ENCODE results near the gene CD274.

DNA sequence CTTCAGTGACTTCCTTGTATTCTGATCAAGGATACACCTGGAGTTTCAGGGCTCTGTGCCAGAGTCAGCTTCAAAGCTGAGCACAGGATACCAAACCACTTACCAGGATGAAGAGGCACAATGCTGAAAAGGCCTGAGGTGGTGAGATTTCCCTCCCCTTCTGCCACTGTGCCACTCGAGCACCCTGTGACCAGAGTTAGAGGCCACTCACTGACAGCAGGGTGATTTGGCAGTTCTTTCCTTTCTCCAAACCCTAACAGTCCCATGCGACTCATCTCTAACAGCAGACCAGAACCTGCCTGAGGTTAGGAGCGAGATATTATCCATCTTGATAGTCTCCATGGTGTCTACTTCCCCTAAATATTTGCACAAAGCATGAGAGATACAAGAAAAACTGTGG lies 14.4 kb upstream of the CD274 start:
- TF ChIP-seq MXI1 (IDR thresholded peaks at IDR 0.05; ENCODE audit: low read depth, low read length) = no peak
- TF ChIP-seq, protein P1, sequence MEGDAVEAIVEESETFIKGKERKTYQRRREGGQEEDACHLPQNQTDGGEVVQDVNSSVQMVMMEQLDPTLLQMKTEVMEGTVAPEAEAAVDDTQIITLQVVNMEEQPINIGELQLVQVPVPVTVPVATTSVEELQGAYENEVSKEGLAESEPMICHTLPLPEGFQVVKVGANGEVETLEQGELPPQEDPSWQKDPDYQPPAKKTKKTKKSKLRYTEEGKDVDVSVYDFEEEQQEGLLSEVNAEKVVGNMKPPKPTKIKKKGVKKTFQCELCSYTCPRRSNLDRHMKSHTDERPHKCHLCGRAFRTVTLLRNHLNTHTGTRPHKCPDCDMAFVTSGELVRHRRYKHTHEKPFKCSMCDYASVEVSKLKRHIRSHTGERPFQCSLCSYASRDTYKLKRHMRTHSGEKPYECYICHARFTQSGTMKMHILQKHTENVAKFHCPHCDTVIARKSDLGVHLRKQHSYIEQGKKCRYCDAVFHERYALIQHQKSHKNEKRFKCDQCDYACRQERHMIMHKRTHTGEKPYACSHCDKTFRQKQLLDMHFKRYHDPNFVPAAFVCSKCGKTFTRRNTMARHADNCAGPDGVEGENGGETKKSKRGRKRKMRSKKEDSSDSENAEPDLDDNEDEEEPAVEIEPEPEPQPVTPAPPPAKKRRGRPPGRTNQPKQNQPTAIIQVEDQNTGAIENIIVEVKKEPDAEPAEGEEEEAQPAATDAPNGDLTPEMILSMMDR (IDR thresholded peaks at IDR 0.05 in 2 of 3, conservative IDR thresholded peaks at IDR 0.05 in 1 of 3; ENCODE audit: control insufficient read depth in 2 of 3, extremely low read depth in 1 of 3, insufficient read depth in 1 of 3, low read depth in 3 of 3, low read length in 3 of 3) = no peak
- no peak for TF ChIP-seq POLR2A (IDR thresholded peaks at IDR 0.05; ENCODE audit: low read depth, low read length)
- TF ChIP-seq CBFB (IDR thresholded peaks at IDR 0.05; ENCODE audit: low read depth) = no peak
- TF ChIP-seq, protein P2, sequence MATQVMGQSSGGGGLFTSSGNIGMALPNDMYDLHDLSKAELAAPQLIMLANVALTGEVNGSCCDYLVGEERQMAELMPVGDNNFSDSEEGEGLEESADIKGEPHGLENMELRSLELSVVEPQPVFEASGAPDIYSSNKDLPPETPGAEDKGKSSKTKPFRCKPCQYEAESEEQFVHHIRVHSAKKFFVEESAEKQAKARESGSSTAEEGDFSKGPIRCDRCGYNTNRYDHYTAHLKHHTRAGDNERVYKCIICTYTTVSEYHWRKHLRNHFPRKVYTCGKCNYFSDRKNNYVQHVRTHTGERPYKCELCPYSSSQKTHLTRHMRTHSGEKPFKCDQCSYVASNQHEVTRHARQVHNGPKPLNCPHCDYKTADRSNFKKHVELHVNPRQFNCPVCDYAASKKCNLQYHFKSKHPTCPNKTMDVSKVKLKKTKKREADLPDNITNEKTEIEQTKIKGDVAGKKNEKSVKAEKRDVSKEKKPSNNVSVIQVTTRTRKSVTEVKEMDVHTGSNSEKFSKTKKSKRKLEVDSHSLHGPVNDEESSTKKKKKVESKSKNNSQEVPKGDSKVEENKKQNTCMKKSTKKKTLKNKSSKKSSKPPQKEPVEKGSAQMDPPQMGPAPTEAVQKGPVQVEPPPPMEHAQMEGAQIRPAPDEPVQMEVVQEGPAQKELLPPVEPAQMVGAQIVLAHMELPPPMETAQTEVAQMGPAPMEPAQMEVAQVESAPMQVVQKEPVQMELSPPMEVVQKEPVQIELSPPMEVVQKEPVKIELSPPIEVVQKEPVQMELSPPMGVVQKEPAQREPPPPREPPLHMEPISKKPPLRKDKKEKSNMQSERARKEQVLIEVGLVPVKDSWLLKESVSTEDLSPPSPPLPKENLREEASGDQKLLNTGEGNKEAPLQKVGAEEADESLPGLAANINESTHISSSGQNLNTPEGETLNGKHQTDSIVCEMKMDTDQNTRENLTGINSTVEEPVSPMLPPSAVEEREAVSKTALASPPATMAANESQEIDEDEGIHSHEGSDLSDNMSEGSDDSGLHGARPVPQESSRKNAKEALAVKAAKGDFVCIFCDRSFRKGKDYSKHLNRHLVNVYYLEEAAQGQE (IDR thresholded peaks at IDR 0.05; ENCODE audit: low read depth, low read length) = no peak
- no peak for TF ChIP-seq ESRRA (IDR thresholded peaks at IDR 0.05; ENCODE audit: low read length)
- no peak for TF ChIP-seq TAF1 (IDR thresholded peaks at IDR 0.05; ENCODE audit: borderline replicate concordance, low read depth, low read length)
- TF ChIP-seq, protein P3, sequence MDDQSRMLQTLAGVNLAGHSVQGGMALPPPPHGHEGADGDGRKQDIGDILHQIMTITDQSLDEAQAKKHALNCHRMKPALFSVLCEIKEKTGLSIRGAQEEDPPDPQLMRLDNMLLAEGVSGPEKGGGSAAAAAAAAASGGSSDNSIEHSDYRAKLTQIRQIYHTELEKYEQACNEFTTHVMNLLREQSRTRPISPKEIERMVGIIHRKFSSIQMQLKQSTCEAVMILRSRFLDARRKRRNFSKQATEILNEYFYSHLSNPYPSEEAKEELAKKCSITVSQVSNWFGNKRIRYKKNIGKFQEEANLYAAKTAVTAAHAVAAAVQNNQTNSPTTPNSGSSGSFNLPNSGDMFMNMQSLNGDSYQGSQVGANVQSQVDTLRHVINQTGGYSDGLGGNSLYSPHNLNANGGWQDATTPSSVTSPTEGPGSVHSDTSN (IDR thresholded peaks at IDR 0.05; ENCODE audit: insufficient replicate concordance, low read depth, low read length) = no peak
- no peak for TF ChIP-seq ZNF274 (IDR thresholded peaks at IDR 0.05; ENCODE audit: insufficient read depth, insufficient read length)
- TF ChIP-seq HDAC2 (IDR thresholded peaks at IDR 0.05) = no peak

Measured in GM12878 (cell line).